ENCODE measurements around the gene ANKRD9.
"Not testable (repeated sequence)": the region's sequence is repeated elsewhere in the genome, so short reads cannot be mapped to it uniquely, and the experiment has no call there.

The ANKRD9 gene

DNA sequence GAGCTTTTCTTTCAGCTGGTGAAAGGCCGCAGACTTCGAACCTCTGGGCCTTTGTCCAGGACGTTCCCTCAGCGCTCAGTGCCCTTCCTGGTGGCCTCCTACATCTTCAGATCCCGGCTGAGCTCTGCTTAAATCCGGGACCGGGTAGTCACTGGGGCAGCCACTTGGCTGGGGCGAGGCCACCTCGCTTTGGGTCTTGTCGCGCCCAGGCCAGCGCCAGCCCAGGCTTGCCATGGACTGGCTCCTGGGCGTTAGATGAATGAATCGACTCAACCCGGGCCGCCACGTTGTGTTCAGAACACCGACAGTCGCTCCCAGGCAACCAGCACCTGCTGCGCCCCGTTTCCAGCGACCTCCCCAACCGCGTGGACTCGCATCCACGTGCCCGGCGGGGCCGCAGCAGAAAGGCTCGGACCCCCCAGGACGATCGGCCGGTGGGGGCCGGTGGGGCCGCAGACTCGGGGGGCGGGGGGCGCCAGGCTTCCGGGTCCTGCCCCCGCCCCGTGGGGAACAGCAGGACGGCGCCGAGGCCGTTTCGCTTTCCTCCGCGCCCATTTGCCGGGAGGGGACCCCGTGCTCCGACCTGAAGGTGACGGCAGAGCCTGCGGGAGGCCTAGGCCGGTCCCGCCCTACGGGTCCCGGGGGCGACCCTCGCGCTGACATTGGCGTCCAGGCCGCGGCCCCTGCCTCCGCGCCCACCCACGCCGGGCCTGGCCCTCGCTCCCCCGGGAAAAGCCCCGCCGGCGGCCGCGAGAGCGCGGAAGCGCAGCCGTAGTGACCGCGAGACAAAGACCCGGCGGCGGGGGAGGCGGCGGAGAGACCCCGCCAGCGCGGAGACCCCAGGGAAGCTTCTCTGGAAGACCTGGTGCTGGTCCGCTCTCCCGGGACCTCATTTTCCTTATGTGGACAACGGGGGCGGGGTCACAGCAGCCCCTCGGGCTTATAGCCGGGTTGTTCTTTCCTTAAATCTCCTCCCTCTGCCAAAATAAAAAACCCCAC is 45.5 kb upstream of the ANKRD9 start:
- TF ChIP-seq, protein P1, sequence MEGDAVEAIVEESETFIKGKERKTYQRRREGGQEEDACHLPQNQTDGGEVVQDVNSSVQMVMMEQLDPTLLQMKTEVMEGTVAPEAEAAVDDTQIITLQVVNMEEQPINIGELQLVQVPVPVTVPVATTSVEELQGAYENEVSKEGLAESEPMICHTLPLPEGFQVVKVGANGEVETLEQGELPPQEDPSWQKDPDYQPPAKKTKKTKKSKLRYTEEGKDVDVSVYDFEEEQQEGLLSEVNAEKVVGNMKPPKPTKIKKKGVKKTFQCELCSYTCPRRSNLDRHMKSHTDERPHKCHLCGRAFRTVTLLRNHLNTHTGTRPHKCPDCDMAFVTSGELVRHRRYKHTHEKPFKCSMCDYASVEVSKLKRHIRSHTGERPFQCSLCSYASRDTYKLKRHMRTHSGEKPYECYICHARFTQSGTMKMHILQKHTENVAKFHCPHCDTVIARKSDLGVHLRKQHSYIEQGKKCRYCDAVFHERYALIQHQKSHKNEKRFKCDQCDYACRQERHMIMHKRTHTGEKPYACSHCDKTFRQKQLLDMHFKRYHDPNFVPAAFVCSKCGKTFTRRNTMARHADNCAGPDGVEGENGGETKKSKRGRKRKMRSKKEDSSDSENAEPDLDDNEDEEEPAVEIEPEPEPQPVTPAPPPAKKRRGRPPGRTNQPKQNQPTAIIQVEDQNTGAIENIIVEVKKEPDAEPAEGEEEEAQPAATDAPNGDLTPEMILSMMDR (IDR thresholded peaks at IDR 0.05) = no peak
- H3K9me3 ChIP-seq = no peaks in the 10 kb centered on the region
- H3K27ac ChIP-seq = peak overlapping the region; percentile 49
- H3K4me3 ChIP-seq (ENCODE audit: low read depth in 1 of 2, low read length in 1 of 2) = peak overlapping the region; percentile 78 to 79
- H3K4me1 ChIP-seq (ENCODE audit: control insufficient read depth in 1 of 2, insufficient read depth in 1 of 2, low read depth in 1 of 2, low read length in 1 of 2) = peaks cover 5 to 9% of the 10 kb centered on the region in 2 experiments
- H3K36me3 ChIP-seq = no peaks in the 10 kb centered on the region
- H3K27me3 ChIP-seq = peaks cover 7% of the 10 kb centered on the region

GRCh38 chr14:102551995-102552705 is 42.6 kb upstream of the ANKRD9 start:
- no peaks in the 10 kb centered on the region for H3K36me3 ChIP-seq
- no peaks in the 10 kb centered on the region for H3K9me3 ChIP-seq
- no peak overlapping the region for H3K4me3 ChIP-seq (ENCODE audit: low read depth in 1 of 2, low read length in 1 of 2)
- TF ChIP-seq, protein P1 (IDR thresholded peaks at IDR 0.05) = no peak
- peaks cover 8 to 9% of the 10 kb centered on the region in 2 experiments for H3K4me1 ChIP-seq (ENCODE audit: control insufficient read depth in 1 of 2, insufficient read depth in 1 of 2, low read depth in 1 of 2, low read length in 1 of 2)
- H3K27ac ChIP-seq = no peak overlapping the region
- peaks cover 23% of the 10 kb centered on the region for H3K27me3 ChIP-seq

GRCh38 chr14:102550927-102551401 is 41.4 kb upstream of the ANKRD9 start:
- peaks cover 34% of the 10 kb centered on the region for H3K27me3 ChIP-seq
- peaks cover 9 to 12% of the 10 kb centered on the region in 2 experiments for H3K4me1 ChIP-seq (ENCODE audit: control insufficient read depth in 1 of 2, insufficient read depth in 1 of 2, low read depth in 1 of 2, low read length in 1 of 2)
- not testable (repeated sequence) for H3K9me3 ChIP-seq; H3K4me3 ChIP-seq (ENCODE audit: low read depth in 1 of 2, low read length in 1 of 2); H3K36me3 ChIP-seq; H3K27ac ChIP-seq

- no peaks in the 10 kb centered on the region for H3K9me3 ChIP-seq
- H3K36me3 ChIP-seq = no peaks in the 10 kb centered on the region
- H3K27me3 ChIP-seq = peaks cover 50% of the 10 kb centered on the region
- H3K27ac ChIP-seq = no peak overlapping the region
- no peak overlapping the region for H3K4me3 ChIP-seq (ENCODE audit: low read depth in 1 of 2, low read length in 1 of 2)
- TF ChIP-seq, protein P1 (IDR thresholded peaks at IDR 0.05) = no peak
- H3K4me1 ChIP-seq (ENCODE audit: control insufficient read depth in 1 of 2, insufficient read depth in 1 of 2, low read depth in 1 of 2, low read length in 1 of 2) = peaks cover 11 to 14% of the 10 kb centered on the region in 2 experiments
Measured at GRCh38 chr14:102548616-102549240, 39.2 kb upstream of the ANKRD9 start.

- Histone ChIP-seq H3K4me3 (ENCODE audit: low read depth in 1 of 2, low read length in 1 of 2) (peak overlapping the region in 1 of 2 experiments; percentile 35), H3K9me3 (no peaks in the 10 kb centered on the region), H3K4me1 (ENCODE audit: control insufficient read depth in 1 of 2, insufficient read depth in 1 of 2, low read depth in 1 of 2, low read length in 1 of 2) (peaks cover 11 to 14% of the 10 kb centered on the region in 2 experiments), H3K27ac (no peak overlapping the region), H3K36me3 (no peaks in the 10 kb centered on the region), H3K27me3 (peaks cover 70% of the 10 kb centered on the region)
- TF ChIP-seq, protein P1 (IDR thresholded peaks at IDR 0.05) = no peak
Measured at GRCh38 chr14:102545461-102546265, 36.1 kb upstream of the ANKRD9 start.
